ENCODE results near the gene D2HGDH.
"Not testable (repeated sequence)": the region's sequence is repeated elsewhere in the genome, so short reads cannot be mapped to it uniquely, and the experiment has no call there.

Gene D2HGDH

GRCh38 chr2:241768251-241768711 lies 33.9 kb downstream of the D2HGDH start:
- DNase-seq (ENCODE audit: low read depth in 1 of 2, low spot score in 1 of 2): no peak

- DNase-seq (ENCODE audit: low read depth in 1 of 2, low spot score in 1 of 2): no peak
These were observed 34.4 kb downstream of the D2HGDH start for GRCh38 chr2:241768850-241769249.

GRCh38 chr2:241769819-241770184 lies 35.4 kb downstream of the D2HGDH start:
- DNase-seq (ENCODE audit: low read depth in 1 of 2, low spot score in 1 of 2): no peak

GRCh38 chr2:241770185-241770935 lies 35.9 kb downstream of the D2HGDH start:
- DNase-seq (ENCODE audit: low read depth in 1 of 2, low spot score in 1 of 2): no peak

GRCh38 chr2:241770936-241771285 lies 36.5 kb downstream of the D2HGDH start:
- DNase-seq (ENCODE audit: low read depth in 1 of 2, low spot score in 1 of 2): no peak

GRCh38 chr2:241771286-241772062 lies 37.0 kb downstream of the D2HGDH start:
- no peak for DNase-seq (ENCODE audit: low read depth in 1 of 2, low spot score in 1 of 2)

- DNase-seq (ENCODE audit: low read depth in 1 of 2, low spot score in 1 of 2): no peak
These were observed 37.7 kb downstream of the D2HGDH start for GRCh38 chr2:241772063-241772499.

- no peak for DNase-seq (ENCODE audit: low read depth in 1 of 2, low spot score in 1 of 2)
These were observed 39.3 kb downstream of the D2HGDH start for GRCh38 chr2:241773511-241774418.

- DNase-seq (ENCODE audit: low read depth in 1 of 2, low spot score in 1 of 2): no peak
These were observed 40.2 kb downstream of the D2HGDH start for GRCh38 chr2:241774419-241775222.

GRCh38 chr2:241775223-241776177 lies 41.1 kb downstream of the D2HGDH start:
- no peak for DNase-seq (ENCODE audit: low read depth in 1 of 2, low spot score in 1 of 2)

GRCh38 chr2:241776336-241777169 lies 42.1 kb downstream of the D2HGDH start, which contains the start of gene GAL3ST2:
Gene GAL3ST2, plus strand, starts transcription at chr2:241776822. Its CDS starts 134 bp downstream, at chr2:241776956.
- no peak for DNase-seq (ENCODE audit: low read depth in 1 of 2, low spot score in 1 of 2)

GRCh38 chr2:241777170-241777685 lies 42.8 kb downstream of the D2HGDH start:
- no peak for DNase-seq (ENCODE audit: low read depth in 1 of 2, low spot score in 1 of 2)

GRCh38 chr2:241777686-241778627 lies 43.5 kb downstream of the D2HGDH start:
- DNase-seq (ENCODE audit: low read depth in 1 of 2, low spot score in 1 of 2): no peak

- DNase-seq (ENCODE audit: low read depth in 1 of 2, low spot score in 1 of 2): no peak
These were observed 46.6 kb downstream of the D2HGDH start for GRCh38 chr2:241780939-241781569.

- not testable (repeated sequence) for DNase-seq (ENCODE audit: low read depth in 1 of 2, low spot score in 1 of 2)
These were observed 47.6 kb downstream of the D2HGDH start for GRCh38 chr2:241782053-241782452.

GRCh38 chr2:241788135-241788534 lies 53.7 kb downstream of the D2HGDH start:
- DNase-seq (ENCODE audit: low read depth in 1 of 2, low spot score in 1 of 2): no peak

- DNase-seq (ENCODE audit: low read depth in 1 of 2, low spot score in 1 of 2): no peak
These were observed 54.1 kb downstream of the D2HGDH start for GRCh38 chr2:241788572-241788971.
